HG03378 (cell line): ENCODE data around the gene ST6GALNAC4.
A peak's percentile ranks its signal among the peaks of the same experiment; 100 is the strongest.

Experiments used
- ATAC-seq: cut with Tn5 transposase; IDR thresholded peaks from one replicate; pipeline ENCODE4 v1.9.1; 2021; ENCODE audit warnings: mild to moderate bottlenecking, moderate library complexity; ENCODE audit not compliant: unreplicated experiment

ST6GALNAC4 gene

DNA sequence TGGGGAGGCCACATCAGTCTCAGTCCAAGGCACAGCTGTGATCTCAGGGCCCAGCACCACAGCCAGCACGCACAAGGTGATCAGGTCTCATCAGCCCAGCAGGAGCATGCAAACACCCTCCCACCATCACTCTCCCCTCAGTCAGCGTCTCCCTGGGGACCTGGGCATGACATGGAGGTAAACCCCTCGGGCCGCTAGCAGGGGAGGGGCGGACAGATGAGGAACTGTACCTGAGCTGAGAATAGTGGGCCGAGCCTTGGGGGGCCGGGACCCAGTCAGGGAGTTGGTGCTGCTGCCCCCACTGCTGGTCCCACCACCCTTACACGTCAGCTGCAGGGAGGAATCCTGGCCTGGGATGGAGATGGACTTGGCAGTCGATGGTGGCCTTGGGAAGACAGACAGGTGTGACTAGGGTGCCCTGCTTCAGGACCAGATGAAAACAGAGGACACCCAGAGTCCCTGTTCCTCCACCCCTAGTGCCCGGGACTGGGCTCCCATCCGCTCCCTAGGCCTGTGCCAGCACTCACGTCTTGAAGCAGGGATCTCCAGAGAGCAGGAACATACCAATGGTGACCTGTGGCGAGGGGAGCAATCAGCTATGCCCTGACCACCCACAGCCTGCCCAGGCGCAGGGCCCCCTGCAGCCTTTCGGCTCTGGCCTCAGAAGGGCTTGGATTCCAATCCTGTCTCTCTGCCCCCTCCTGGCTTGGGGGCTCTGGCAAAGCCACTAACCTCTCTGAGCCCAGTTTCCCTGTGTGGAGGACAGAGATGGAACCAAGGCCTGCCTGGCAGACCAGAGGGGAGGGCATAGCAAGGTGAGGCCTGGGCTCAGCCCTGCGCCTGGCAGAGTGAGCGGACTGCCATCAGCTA lies 31.2 kb upstream of the ST6GALNAC4 start:
- ATAC-seq: no peak

DNA sequence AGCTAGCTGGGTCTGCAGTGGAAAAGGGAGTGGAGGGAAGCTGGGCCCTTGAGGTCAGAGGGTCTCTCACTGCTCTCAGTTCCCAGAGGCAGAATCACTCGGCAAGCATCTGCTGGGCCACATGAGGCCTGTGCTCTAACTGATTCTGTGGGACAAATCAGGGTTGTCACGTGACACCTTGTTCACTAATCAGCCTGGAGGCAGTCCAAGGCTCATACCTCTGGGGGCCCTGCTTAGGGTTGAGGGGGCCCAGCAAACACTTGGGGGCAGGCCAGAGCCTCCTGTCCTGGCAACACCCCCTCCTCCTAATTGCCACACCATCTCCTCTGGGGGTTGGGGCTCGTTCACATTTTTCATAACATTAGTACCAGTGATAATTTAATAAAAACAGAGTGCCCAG lies 29.9 kb upstream of the ST6GALNAC4 start:
- ATAC-seq: no peak

DNA sequence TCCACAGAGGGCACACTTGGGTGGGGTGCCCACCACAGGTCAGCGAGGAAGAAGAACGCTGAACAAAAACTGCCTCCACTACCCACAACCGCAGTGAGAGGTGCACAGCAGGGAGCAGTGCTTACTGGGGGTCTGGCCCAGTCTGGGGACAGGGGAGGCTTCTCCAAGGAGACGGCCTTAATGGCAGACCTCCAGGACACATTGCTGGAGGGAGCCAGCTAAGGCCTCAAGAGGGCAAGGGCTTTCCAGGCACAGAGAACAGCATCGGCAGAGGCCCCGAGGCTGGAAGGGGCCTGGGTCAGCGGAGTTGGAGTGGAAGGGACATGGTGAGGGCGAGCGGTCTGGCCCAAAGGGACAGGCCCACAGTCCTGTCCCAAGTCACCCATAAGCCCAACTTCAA lies 29.1 kb upstream of the ST6GALNAC4 start:
- no peak for ATAC-seq

DNA sequence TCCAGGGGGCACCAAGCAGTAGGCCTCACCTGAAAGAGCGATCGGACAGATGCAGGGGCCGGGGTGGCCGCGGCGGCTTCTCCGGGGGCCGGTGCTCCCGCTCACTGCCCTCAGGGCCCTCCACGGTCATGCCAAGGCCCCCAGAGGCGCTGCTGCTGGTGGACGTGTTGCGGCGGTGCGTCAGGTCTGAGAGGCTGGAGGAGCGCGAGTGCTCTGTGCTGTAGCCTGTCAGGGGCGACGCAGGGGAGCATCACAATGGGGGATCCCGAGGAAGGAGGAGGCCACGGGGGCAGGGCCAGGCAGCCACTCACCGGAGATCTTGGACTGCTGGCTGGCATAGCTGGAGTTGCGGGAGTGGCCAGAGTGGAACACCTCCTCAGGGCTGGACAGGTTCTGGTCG lies 28.5 kb upstream of the ST6GALNAC4 start:
- no peak for ATAC-seq

DNA sequence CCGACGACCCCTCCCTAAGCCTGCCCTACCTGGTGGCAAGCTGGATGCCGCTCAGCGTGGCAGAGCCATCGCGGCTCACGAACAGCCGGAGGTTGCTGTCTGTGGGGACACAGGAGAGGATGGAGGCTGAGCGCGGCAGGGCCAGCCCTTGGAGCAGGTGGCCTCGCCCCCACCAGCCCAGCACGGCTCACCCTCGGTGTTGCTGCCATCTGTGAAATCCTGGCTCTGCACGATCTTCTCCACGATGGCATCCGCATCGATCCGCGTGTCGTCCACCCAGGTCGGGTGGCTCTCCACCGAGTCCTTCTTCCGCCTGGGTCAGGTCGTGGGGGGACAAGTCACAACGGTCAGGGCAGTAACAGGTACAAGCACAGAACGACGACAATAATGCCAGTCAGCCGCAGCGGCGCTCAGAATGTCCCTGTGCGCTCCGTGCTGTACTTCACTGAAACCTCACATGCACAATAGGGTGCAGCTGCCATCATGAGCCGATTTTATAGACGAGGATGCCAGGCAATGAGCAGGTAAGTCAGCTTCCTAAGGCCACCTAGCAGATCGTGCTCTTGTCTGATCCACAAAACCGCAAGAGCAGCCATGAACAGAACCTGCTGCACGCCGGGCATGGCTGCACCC lies 27.9 kb upstream of the ST6GALNAC4 start:
- no peak for ATAC-seq

DNA sequence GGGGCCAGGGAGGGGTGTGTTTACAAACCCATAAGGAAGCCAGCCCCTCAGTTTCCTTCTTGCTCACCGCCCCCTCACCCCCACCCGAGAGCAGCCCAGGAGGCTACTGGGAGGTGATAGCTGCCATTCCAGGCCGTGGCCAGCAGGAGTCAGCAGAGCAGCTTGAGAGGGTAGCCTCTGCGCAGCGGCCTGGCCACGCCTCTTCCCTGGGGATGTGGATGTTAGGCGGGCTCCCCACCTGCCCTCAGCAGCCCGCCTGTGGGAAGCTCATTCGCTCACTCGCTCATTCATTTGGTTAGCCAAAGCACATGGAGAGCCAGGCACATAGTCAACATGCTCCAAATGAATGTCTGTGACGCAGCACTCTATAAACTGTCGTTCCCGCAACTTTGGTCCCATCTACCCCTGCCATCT lies 26.9 kb upstream of the ST6GALNAC4 start:
- ATAC-seq: no peak

DNA sequence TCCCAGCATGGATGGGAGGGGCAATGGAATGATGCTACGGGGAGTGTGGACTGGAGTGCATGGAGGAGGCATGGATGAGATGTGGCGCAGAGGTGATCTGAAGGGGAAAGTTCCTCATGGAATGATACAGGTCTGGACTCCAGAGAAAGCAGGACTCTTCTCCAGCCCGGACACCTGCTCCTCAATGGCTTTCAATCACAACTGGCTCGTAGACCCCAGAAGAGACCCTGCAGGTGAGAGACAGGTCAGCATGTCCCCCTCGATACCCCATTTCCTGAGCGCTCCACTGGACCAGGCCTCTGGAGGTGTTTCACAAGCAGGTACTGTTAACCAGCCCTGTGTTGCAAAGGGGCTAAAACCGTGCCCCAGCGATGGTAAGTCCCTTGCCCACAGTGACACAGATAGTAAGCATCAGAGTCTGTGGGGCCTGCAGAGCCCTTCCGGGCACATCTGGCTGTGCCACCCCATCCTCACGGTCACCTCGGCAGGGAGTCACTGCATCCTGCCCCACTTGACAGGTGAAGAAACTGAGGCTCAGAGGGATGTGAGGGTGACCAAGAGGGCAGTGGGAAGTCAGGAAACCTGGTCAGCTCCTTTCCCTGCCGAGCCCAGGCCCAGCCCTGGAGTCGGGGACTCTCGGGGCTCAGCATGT lies 26.3 kb upstream of the ST6GALNAC4 start:
- ATAC-seq: no peak

DNA sequence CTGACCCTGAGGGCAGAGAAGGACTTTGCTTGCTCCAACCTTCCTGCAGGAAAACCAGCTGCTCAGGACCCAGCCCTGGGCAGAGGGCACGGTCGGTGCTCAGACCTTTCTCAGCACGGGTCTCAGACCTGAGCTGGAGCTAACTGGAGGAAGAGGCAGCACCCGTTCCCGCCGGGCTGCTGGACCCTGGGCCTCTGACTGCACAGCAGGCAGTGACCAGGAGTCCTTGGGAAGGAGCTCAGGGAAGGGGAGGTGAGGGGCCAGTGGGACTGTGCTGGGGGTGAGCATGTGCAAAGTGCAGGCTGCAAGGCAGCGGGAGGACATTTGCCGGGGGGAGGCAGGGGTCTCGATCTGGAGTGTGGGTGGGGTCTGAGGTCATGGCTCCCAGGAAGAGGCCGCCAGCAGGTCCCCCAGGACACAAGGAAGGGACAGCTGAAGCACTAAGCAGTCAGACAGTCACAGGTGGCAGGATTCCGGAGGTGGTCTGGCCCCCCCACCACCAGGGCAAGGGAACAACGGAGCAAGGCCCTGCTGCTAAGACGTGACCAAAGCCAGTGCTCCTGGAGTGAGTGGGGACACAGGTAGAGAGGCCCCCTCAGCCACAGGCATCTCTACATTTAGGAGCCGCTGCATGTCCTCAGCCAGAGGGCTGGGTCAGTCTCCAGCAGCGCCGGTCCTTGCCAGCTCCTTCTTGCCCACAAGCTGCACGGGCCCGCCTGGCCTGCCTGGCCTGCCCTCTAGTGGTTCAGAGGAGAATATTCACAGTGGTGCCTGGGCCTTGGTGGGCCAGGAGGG lies 25.6 kb upstream of the ST6GALNAC4 start:
- ATAC-seq: no peak

DNA sequence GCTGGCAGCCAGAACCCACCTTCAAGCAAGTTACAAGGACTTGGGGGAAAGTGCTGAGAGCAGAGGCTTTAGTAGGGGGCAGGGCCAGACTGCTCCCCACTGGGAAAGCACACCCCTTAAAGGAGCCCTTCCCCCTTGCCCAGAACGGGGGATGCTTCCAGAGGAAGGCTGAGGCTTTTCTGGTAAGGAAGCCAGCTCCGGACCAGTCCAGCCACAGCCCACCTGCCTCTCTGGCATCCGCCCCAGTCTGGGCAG lies 25.0 kb upstream of the ST6GALNAC4 start:
- no peak for ATAC-seq

DNA sequence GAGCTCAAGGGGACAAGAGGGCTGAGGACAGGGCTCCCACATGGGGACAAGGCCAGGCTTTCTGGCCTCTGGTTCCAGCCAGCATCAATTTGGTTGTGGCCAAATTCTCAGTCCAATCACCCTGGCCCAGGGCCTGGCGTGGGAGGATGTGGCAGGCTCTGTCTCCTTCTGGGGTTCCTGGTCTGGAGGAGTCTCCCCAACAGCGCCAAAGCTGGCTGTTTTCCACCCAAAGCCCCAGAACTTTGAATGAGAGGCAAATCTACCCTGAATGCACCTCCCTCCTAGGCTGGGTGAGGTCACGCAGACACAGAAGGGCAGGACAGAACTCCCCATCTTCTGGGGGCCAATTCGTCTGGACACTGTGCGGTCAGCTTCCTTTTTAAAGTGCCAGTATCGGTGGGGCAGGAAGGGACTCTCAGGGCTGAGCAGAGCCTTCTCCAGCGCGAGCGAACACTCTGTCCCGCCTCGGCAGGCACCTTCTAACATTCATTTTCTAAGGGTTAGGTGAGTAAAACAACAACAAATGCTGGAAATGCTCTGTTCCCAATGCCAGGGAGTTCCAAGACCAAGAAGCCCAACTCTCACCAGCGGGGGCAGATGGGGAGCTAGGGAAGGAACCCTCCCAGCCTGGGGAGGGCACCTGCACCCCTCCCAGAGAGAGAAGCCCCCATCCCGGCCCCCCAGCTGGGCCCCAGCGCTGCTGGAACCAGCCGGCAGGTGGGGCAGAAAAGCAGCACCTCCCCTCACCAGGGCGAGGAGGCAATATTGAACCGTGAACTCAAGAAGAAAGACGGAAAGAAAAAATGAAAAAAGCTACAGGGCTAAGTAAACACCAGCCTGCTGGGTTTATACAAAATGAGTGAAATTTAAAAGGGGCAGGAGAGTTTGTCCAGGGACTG lies 24.5 kb upstream of the ST6GALNAC4 start:
- no peak for ATAC-seq

DNA sequence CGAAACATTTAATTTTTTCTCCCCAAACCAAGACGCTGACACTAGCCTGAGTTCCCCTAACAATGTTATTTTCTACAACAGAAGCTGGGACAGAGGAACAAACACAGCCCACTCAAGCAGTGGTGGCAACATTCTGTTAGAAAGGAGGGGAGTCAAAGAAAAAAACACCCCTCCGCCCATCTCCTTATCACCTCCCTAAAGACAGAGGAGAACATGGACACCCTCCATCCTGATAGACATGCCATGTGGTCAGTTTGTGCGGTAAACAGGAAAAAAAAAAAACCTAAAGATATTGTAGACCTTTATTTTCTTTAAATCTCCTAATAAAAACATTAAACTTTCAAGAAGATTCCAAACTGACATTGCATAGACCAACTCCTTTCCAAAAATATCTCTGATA lies 23.8 kb upstream of the ST6GALNAC4 start:
- ATAC-seq: no peak

DNA sequence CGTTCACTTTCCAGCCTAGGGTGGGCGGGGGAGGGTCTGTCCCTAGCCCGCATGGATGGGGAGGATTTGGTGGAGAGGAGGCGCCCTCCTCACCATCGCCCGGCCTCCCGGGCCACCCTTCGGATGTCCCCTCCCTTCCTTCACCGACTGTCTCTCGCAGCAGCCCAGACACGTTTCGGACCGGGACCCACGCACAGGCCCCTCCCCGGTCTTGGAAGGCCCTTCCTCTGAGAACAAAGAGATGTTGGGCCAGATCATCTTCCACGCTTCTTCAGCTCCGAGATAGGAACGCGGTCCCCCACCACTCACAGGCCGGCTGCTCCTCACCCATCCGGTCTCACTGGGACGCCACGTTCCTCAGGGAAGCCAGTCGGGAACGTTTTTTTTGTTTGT lies 21.5 kb upstream of the ST6GALNAC4 start:
- no peak for ATAC-seq

DNA sequence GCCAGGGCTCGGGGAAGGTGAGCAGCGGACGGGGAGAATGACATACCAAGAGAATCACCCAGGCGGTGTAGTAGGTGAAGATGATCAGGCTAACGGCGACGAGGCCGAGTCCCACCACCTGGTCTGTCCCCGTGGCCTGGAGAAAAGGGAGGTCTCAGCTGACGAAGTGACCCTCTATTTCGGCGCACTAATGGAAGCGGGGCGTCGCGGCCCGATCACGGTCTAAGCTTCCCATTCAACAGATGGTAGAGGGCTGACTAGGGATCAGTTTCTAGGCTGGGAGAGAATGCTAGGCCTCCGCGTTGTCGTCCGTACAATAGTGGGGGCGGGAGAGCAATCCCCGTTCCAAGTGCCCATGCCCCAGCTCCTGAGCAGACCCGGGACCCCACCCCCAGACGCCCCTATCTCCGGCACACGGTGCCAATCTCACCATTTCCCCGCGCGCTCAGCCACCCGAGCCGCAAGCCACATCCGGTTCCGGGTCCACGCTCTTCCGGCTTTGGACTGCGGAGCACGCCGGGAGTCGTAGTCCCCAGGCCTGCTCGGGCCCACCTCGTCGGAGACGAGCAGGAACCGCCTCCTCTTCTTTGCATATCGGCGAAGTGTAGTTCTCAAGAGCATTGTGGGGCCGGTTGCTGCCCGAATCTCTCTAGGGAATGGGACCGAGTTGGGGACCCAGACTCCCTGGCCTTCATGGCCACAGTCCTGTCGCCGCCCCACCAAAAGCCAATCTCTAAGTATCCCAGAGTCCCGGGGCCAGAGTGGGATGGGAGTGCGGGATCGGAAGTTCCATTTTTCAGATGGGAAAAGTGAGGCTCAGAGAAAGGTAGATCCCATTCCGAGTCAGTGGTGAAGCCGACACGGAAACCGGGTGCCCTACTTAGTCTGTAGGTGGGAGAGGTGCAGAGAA lies 20.8 kb upstream of the ST6GALNAC4 start, which contains the start of gene DPM2:
TSS of gene DPM2 (minus strand) at position 467 of the 910 bp plus-strand sequence. CDS start at position 433, 34 bp downstream.
- peak; percentile 52 for ATAC-seq

DNA sequence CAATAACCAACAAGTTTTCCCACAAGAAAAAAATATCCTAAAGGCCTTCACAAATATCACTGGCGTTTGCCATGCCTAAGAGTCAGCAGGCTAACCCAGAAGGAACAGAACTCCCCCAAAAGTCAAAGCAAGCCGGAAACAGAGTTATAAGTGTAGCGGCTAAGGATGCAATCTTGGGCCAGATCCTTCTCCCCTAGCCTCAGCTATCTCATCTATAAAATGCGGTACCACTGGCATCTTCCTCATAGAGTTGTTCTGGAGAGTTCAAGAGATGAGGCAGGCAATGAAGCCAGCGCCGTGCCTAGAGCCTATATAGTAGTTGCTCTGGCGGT lies 20.2 kb upstream of the ST6GALNAC4 start:
- ATAC-seq: no peak

DNA sequence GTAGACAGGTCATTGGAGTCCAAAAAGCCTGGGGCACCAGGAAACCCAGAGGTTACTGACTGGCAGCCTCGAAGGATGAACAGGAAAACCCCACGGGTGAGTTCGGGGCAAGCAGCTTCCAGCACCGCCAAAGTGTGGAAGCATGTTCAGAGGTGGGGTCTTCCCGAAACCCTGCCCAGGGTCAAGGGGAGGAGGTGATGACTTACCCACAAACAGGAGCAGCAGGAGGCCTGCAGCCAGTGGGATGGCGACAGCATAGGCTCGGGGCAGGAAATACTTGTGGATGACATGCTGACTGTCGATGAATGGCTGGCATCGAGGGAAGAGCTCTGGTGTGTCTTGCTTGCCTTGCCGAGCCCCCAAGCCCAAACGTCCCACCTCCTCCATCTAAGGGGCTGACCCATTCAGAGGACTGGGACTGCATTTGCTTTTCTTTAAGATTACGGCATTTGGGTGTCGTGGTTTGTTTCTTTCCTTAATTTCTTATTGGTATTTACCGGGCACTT lies 19.6 kb upstream of the ST6GALNAC4 start:
- ATAC-seq: no peak

DNA sequence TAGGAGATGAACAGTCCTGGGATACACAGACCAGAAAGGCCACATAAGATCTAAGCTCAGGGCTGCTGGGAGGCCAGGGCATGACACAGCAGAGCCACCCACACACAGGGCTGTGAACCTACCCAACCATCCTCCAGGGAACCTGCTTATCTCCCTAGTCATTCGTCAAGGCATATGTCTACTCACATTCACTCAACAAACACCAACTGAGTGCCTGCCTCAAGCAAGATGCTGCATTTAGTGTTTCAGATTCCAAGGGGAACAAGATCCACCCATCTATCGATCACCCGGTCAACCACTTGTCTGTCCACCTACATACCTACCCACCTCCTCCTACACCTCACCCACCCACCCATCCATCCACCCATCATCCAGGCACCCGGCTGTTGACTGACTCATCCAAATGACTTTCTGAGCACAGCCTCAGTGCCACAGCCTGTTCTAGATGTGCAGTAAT lies 19.0 kb upstream of the ST6GALNAC4 start:
- no peak for ATAC-seq

DNA sequence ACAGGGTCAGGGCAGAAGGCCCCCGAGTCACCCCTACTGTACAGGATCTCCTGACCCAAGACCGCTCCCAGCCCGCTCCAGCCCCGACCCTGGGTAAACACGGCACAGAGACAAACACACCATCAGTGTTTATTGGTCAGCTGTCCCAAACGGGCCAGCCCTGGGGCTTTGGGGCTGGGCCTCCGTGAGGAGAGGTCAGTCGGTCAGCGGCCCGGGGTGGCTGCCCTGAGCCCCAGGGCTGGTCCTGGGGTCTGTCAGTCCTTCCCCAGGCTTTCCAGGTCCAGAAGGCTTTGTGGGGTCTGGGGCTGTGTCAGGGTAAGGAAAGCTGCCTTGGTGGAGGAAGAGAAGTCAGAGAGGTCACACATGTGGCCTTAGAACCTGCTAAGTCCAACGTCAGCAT lies 18.1 kb upstream of the ST6GALNAC4 start:
- no peak for ATAC-seq

DNA sequence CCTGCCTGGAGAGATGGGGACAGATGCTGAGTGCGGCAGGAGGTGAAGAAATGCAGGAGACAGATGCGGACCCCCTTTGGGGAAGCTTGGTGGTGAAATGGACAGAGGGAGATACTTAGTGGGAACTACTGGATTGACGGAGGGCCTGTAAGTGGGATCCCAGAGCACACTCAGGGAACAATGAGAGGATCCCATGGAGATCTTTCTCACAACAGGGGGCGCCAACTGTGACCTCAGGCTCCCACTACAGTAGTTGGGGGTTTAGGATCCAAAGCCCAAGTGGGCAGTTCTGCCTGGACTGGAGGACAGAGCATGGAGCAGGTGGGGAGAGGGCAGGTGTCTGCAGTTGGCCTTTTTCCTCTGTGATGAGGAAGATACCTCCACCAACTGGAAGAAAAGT lies 17.4 kb upstream of the ST6GALNAC4 start:
- no peak for ATAC-seq
